Right forelimb (tissue), 1 donor: Measurements from ENCODE around the gene NDRG3.

ENCODE experiments used
- DNase-seq: peaks from one replicate; pipeline ENCODE4 v3.0.0-alpha.2; 2018

NDRG3 gene

GRCh38 chr20:36745927-36746659, at the start of gene NDRG3:
TSS of gene NDRG3 (minus strand) at chr20:36746090. CDS start at chr20:36721735, 24,355 bp downstream.
- peak; percentile 93 for DNase-seq

DNA sequence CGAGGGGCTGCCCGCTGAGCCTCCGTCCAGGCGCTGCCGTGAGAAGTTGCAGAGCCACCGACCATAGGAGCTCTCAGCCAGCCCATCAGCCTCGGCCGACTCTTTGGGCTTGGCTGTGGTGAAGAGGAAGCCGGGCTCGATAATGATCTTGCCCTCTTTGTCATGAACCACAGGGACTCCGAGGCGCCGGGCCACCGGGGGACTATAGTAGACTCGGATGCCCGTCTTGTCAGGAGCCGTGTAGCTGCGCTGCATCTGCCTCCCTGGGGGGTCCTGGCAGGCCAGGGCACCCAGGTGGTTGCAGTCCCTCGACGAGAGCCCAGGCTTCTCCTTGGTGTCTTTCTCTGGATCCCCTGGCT, 48.2 kb upstream of the NDRG3 start:
- DNase-seq = no peak

DNA sequence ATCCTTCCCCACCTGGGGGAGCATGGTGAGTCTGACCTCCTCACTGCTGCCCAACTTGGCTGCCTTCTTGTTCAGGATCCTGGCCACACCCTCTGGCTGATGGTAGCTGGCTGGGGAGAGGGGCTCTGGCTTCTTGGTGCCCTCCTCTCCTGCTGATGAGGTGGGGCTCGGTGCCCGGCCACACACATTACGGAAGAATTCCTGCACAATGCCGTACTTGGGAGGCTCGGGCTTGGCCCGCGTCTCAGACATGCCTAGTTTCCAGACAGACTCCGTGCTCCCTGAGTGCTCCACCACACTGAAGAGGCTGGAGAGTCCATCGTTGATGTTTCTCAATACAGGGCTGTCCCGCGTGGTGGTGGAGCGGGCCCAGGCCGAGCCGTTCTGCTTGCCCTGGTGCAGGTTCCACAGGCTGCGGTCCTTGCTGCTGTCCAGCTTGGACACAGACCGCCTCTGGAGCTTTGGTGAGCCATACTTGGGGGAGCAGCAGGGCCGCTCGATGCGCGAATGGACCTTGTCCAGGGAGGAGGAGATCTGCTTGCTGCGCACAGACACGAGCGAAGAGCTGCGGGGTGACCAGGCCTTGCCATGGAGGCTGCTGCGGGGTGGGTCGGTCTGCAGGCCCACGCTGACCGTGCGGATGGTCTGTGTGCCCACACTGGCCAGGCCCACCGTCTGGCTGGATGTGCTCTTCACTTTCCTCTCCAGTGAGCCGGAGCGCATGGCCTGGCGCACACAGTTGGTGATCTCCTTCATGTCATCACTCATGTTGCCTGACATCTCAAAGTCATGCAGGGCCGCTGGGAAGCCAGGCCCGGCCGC, 47.6 kb upstream of the NDRG3 start:
- DNase-seq = no peak

- no peak for DNase-seq
These were observed 46.5 kb upstream of the NDRG3 start for GRCh38 chr20:36792422-36792821.

- no peak for DNase-seq
These were observed 46.0 kb upstream of the NDRG3 start for GRCh38 chr20:36791862-36792261.

- DNase-seq = no peak
These were observed 40.8 kb upstream of the NDRG3 start for GRCh38 chr20:36786663-36787062.

GRCh38 chr20:36786246-36786645, 40.4 kb upstream of the NDRG3 start:
- DNase-seq = no peak

DNA sequence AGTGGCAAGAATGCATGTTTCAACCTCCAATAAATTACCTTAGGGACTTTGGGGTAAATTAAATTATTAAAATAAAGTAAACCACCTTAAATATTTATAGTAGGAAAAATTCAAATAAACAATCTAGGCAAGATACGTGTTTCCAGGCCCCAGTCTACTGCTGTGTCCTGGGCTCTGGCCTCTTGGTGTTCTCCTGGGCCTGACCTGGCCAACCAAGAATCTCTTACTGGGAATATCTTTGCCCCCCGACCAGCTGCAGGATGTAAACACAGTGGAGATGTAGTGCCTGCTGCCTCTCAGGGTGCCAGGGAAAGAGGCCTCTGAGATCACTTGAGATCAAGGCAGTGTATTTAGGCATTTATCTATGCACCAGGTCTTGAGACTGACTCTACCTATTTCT, 39.4 kb upstream of the NDRG3 start:
- DNase-seq = no peak

DNA sequence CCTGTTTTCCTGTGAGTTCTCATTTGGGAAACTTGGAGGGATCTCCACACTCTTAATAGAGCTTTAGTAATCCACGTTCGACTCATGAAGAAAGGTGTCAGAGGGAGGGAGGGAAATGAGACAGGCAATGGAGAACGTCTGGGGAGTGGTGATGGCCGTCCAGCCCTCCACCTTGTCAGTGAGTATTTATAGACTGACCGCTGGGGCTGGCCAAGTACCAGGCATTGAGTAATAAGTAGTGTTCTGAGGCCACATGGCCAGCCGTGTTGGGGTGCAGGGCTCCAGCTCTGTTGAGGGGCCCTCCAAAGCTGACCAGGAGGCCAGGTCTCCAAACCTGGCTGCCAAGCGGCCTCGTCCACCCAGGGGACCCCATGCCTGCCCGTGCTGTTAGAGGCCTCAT, 39.0 kb upstream of the NDRG3 start:
- DNase-seq = no peak

GRCh38 chr20:36784116-36784515, 38.2 kb upstream of the NDRG3 start:
- no peak for DNase-seq

GRCh38 chr20:36779656-36780025, 33.8 kb upstream of the NDRG3 start:
- DNase-seq = no peak

DNA sequence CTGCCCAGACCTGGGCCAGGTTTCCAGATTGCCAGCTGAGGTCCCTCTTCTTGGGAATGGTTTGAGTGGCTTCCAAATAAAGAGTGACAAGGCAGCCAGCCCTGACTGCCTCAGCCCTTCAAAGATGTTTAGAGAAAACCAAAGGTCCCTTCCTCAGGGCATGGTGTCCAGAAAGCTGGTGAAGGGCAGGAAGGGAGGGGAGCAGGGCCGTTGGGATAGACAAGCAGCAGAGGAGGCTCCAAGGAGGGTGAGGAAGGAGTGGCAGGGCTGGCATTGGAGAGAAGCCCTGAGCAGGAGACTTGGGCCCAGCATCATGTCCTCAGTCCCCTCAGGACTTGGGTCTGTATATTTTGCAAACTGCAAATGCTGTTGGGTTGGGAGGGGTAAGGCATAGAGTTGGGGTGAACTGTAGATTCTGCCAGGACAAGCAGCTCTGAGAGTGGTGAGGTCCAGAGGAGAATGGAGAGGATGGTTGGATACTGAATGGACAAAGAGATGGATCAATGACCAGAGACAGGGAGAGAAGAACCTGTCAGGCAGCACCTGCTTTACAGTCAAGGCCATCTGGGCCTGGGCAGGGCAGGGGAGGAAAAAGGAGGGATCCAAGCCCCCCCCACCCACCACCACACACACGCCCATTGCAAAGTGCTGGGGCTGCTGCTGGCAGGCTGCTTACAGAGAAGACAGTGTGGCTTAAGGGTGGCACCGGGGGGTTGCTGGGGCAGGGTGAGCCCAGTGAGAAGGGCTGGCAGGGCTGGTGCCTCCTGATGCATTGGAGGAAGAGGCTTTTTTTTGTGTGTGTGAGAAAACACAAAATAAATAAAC, 33.2 kb upstream of the NDRG3 start:
- DNase-seq = no peak

GRCh38 chr20:36777576-36777975, 31.7 kb upstream of the NDRG3 start:
- no peak for DNase-seq

DNA sequence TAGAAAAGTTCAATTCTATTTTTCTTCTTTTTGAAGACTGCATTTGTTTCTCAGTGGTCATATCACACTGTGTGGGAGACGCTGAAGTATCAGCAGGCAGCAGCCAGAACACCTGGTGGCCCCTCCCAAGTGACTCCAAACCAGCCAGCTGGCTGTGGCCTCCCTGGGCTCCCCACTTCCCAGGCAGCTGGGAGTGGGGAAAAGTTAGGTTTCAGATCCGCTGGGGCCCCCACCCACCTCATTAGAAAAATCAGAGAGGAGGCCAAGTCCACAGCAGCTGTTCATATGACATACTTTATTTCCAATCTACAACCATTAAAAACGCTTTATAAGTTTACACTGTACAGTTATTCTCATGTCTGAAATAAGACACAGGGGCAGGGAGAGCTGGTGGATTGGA, 31.3 kb upstream of the NDRG3 start:
- no peak for DNase-seq

DNA sequence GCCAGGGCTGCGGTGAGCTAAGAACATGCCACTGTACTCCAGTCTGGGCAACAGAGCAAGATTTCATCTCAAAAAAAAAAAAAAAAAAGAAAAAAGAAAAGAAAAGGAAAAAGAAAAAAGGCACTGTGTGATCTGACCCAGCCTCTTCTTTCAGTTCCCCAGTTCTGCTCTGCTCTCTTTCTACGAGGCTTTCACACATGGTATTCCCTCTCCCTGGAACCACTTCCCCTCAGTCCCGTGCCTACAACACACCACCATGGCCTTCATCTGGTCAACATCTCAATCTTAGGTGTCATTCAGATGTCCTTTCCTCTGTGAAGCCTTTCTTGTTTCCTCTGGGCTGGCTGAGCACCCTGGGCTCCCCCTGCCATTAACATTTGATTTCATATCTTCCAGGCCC, 29.9 kb upstream of the NDRG3 start:
- DNase-seq = no peak

DNA sequence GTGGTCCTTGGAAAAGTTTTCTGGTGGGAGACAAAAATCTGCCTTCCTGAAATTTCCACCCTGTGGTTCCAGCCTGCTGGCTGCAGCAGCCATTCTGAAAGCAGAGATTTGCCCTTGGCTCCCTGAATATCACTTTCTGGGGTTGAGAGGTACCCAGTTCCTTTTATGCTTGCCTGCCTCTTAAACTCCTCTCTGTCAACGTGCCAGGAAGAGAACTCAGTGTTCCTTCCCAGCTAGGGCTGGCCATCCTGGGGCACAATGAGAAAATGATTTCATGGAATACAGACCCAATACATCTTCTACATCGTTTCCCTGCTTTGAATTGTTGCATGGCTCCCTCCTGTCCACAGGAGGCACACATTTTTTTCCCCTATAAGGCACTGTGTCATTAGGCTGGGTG, 29.3 kb upstream of the NDRG3 start:
- no peak for DNase-seq

GRCh38 chr20:36773597-36774390, 27.9 kb upstream of the NDRG3 start, which contains the start of gene DSN1:
TSS of gene DSN1 (minus strand) at chr20:36773763. CDS start at chr20:36771458, 2,305 bp downstream.
- DNase-seq = peak; percentile 100

DNA sequence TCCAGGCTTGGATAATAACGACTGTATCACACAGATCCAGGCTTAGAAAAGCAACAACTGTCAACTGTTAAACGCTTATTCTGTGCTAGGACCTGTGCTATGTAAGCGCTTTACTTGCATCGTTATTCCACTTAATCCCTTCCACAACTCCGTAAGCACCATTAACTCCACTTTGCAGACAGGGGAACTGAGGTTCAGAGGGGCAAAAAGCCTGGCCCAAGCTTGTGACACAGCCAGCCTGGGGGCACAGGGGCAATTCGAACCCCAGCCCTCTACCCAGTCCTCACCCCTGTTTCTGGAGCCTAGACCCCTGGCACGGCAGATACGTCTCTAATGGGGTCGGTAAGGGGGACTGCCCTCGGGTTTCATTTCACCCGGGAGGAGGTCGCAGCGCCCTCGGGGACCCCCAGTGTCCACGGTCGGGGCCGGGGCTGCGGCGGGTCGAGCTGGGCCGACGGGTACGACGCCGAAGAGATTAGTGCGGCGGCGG, 27.3 kb upstream of the NDRG3 start:
- DNase-seq = no peak

- no peak for DNase-seq
These were observed 24.8 kb upstream of the NDRG3 start for GRCh38 chr20:36770680-36771079.

- no peak for DNase-seq
These were observed 23.0 kb upstream of the NDRG3 start for GRCh38 chr20:36768768-36769430.

GRCh38 chr20:36761125-36761524, 15.2 kb upstream of the NDRG3 start:
- DNase-seq = no peak

DNA sequence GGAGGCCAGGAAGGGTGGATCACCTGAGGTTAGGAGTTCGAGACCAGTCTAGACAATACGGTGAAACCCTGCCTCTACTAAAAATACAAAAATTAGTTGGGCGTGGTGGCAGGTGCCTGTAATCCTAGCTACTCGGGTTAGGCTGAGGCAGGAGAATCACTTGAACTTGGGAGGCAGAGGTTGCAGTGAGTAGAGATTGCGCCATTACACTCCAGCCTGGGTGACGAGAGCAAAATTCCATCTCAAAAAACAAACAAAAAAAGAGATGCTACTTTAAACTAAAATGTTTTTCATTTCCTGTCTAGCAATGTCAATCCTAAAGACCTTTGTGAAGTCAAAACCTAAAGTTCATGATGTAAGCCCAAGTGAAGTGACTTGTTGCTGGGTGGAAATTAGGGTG, 14.8 kb upstream of the NDRG3 start:
- DNase-seq = no peak
